Measurements from ENCODE around the gene PALLD.

Gene PALLD

DNA sequence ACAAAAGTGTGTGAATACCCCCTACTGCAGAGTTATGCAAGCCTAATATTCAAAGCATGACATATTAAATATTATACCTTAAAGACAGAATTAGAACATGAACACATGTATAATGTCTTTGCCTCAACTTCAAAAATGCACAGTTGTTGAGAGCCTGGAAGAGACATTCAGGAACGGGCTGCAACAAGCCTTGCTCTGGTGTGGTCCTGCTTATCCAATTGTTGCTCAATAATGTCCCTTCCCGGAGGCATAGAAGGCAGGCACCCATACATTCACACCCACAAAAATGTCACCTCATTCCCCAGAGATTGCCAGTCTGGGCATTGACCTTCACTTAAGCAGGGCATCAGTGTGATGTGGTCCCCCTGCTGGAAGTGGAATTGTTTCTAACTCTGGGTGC, 274.4 kb downstream of the PALLD start:
- H3K27me3 ChIP-seq (ENCODE audit: insufficient read depth, low read length): no peaks in the 10 kb centered on the region
- no peak overlapping the region for H3K27ac ChIP-seq (ENCODE audit: low read depth, low read length, poor library complexity, severe bottlenecking)
- no peak for TF ChIP-seq EZH2 (IDR thresholded peaks at IDR 0.05; ENCODE audit: borderline replicate concordance, low read length)
- no peak for TF ChIP-seq CTCF (IDR thresholded peaks at IDR 0.05; ENCODE audit: low read length)
- no peak overlapping the region for H3K4me2 ChIP-seq (ENCODE audit: low read length)
- H3K36me3 ChIP-seq (ENCODE audit: insufficient read depth, low read length): no peaks in the 10 kb centered on the region
- no peaks in the 10 kb centered on the region for H3F3A ChIP-seq (ENCODE audit: insufficient read depth, low read length)
- no peaks in the 10 kb centered on the region for H4K20me1 ChIP-seq (ENCODE audit: insufficient read depth, low read length)
- 0 out of 2 replicates have a peak, but pooled peaks cover 2% of the 10 kb centered on the region for H3K9me3 ChIP-seq (ENCODE audit: low read length)
- H3K9ac ChIP-seq (ENCODE audit: low read length): no peak overlapping the region
- H3K79me2 ChIP-seq (ENCODE audit: insufficient read depth, low read length): no peaks in the 10 kb centered on the region
- no peak overlapping the region for H2AFZ ChIP-seq (ENCODE audit: low read length)
- H3K4me1 ChIP-seq (ENCODE audit: insufficient read depth, low read length, severe bottlenecking): no peaks in the 10 kb centered on the region
- H3K9me2 ChIP-seq (ENCODE audit: low read depth, low read length): no peaks in the 10 kb centered on the region
- no peak overlapping the region for H3K4me3 ChIP-seq (ENCODE audit: low read depth, low read length, poor library complexity, severe bottlenecking)

- no peak overlapping the region for H2AFZ ChIP-seq (ENCODE audit: low read length)
- H3K9me2 ChIP-seq (ENCODE audit: low read depth, low read length): no peaks in the 10 kb centered on the region
- no peaks in the 10 kb centered on the region for H3K27me3 ChIP-seq (ENCODE audit: insufficient read depth, low read length)
- no peaks in the 10 kb centered on the region for H3F3A ChIP-seq (ENCODE audit: insufficient read depth, low read length)
- no peaks in the 10 kb centered on the region for H3K79me2 ChIP-seq (ENCODE audit: insufficient read depth, low read length)
- H3K4me3 ChIP-seq (ENCODE audit: low read depth, low read length, poor library complexity, severe bottlenecking): no peak overlapping the region
- no peak overlapping the region for H3K9ac ChIP-seq (ENCODE audit: low read length)
- H3K4me2 ChIP-seq (ENCODE audit: low read length): no peak overlapping the region
- TF ChIP-seq CTCF (IDR thresholded peaks at IDR 0.05; ENCODE audit: low read length) (no peak), EZH2 (IDR thresholded peaks at IDR 0.05; ENCODE audit: borderline replicate concordance, low read length) (no peak)
- no peaks in the 10 kb centered on the region for H3K36me3 ChIP-seq (ENCODE audit: insufficient read depth, low read length)
- no peaks in the 10 kb centered on the region for H3K4me1 ChIP-seq (ENCODE audit: insufficient read depth, low read length, severe bottlenecking)
- 0 out of 2 replicates have a peak, but pooled peaks cover 2% of the 10 kb centered on the region for H3K9me3 ChIP-seq (ENCODE audit: low read length)
- H4K20me1 ChIP-seq (ENCODE audit: insufficient read depth, low read length): no peaks in the 10 kb centered on the region
- H3K27ac ChIP-seq (ENCODE audit: low read depth, low read length, poor library complexity, severe bottlenecking): no peak overlapping the region
These were observed 276.7 kb downstream of the PALLD start for GRCh38 chr4:168773388-168774195.

GRCh38 chr4:168776382-168776781, 279.5 kb downstream of the PALLD start:
- Histone ChIP-seq H3K9me2 (ENCODE audit: low read depth, low read length) (no peaks in the 10 kb centered on the region), H3F3A (ENCODE audit: insufficient read depth, low read length) (no peaks in the 10 kb centered on the region), H3K9me3 (ENCODE audit: low read length) (0 out of 2 replicates have a peak, but pooled peaks cover 2% of the 10 kb centered on the region), H3K36me3 (ENCODE audit: insufficient read depth, low read length) (no peaks in the 10 kb centered on the region), H3K4me3 (ENCODE audit: low read depth, low read length, poor library complexity, severe bottlenecking) (no peak overlapping the region), H3K27ac (ENCODE audit: low read depth, low read length, poor library complexity, severe bottlenecking) (no peak overlapping the region), H2AFZ (ENCODE audit: low read length) (no peak overlapping the region), H3K9ac (ENCODE audit: low read length) (no peak overlapping the region), H3K27me3 (ENCODE audit: insufficient read depth, low read length) (no peaks in the 10 kb centered on the region), H4K20me1 (ENCODE audit: insufficient read depth, low read length) (no peaks in the 10 kb centered on the region), H3K4me1 (ENCODE audit: insufficient read depth, low read length, severe bottlenecking) (no peaks in the 10 kb centered on the region), H3K4me2 (ENCODE audit: low read length) (no peak overlapping the region), H3K79me2 (ENCODE audit: insufficient read depth, low read length) (no peaks in the 10 kb centered on the region)
- no peak for TF ChIP-seq CTCF (IDR thresholded peaks at IDR 0.05; ENCODE audit: low read length)
- TF ChIP-seq EZH2 (IDR thresholded peaks at IDR 0.05; ENCODE audit: borderline replicate concordance, low read length): no peak
